Measurements from ENCODE around the gene HECW1.

Gene HECW1

DNA sequence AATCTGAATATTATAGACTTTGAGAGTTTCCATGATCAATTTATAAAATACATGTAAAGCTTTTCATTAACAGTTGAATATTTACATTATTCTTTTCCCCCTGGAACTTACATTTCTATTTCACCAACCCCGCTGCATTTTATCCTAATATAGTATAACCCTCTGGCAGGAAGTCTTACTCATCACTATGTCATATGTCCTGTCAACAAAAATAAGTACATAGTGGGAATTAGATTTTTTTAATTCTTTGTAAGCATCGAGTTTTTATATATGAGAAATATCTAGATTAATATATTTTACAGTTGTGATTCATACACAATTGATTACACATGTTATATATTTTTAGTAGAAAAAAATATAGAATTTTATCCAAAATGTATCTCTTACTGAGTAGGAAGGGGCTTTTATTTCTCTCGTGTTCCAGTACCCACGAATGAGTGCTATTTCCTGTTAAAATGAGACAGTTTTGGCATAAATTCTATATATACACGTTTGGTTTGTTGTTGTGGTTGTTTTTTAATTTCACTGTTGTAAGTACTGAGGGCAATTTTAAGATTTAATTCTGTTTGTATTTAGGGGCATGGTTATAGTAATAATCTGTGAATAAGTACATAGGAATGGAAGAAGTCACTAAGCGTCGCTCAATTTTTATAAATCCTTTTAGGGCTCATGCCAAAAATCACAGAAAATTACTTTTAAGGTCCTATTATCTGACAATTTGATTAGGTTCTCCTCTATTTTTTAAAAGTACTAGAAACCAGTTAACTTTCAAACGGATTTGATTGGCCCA, 87.1 kb downstream of the HECW1 start:
- ATAC-seq, result peak; percentile 66
- no peak for TF ChIP-seq ZNF565 (CRISPR knock-in tag; conservative IDR thresholded peaks at IDR 0.05; ENCODE audit: low read depth)
- TF ChIP-seq, protein P1, sequence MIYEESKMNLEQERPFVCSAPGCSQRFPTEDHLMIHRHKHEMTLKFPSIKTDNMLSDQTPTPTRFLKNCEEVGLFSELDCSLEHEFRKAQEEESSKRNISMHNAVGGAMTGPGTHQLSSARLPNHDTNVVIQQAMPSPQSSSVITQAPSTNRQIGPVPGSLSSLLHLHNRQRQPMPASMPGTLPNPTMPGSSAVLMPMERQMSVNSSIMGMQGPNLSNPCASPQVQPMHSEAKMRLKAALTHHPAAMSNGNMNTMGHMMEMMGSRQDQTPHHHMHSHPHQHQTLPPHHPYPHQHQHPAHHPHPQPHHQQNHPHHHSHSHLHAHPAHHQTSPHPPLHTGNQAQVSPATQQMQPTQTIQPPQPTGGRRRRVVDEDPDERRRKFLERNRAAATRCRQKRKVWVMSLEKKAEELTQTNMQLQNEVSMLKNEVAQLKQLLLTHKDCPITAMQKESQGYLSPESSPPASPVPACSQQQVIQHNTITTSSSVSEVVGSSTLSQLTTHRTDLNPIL (CRISPR knock-in tag; IDR thresholded peaks at IDR 0.05; ENCODE audit: low read depth), result no peak
- TF ChIP-seq, protein P2, sequence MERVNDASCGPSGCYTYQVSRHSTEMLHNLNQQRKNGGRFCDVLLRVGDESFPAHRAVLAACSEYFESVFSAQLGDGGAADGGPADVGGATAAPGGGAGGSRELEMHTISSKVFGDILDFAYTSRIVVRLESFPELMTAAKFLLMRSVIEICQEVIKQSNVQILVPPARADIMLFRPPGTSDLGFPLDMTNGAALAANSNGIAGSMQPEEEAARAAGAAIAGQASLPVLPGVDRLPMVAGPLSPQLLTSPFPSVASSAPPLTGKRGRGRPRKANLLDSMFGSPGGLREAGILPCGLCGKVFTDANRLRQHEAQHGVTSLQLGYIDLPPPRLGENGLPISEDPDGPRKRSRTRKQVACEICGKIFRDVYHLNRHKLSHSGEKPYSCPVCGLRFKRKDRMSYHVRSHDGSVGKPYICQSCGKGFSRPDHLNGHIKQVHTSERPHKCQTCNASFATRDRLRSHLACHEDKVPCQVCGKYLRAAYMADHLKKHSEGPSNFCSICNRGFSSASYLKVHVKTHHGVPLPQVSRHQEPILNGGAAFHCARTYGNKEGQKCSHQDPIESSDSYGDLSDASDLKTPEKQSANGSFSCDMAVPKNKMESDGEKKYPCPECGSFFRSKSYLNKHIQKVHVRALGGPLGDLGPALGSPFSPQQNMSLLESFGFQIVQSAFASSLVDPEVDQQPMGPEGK (CRISPR knock-in tag; IDR thresholded peaks at IDR 0.05; ENCODE audit: borderline replicate concordance), result no peak
- no peak for TF ChIP-seq ESRRG (CRISPR knock-in tag; IDR thresholded peaks at IDR 0.05)
- TF ChIP-seq TOX (CRISPR knock-in tag; IDR thresholded peaks at IDR 0.05; ENCODE audit: borderline replicate concordance), result no peak
- no peak for TF ChIP-seq ARNTL (CRISPR knock-in tag; IDR thresholded peaks at IDR 0.05; ENCODE audit: borderline replicate concordance, low read depth)
- TF ChIP-seq ZNF8 (CRISPR knock-in tag; IDR thresholded peaks at IDR 0.05), result no peak
- TF ChIP-seq, protein P3, sequence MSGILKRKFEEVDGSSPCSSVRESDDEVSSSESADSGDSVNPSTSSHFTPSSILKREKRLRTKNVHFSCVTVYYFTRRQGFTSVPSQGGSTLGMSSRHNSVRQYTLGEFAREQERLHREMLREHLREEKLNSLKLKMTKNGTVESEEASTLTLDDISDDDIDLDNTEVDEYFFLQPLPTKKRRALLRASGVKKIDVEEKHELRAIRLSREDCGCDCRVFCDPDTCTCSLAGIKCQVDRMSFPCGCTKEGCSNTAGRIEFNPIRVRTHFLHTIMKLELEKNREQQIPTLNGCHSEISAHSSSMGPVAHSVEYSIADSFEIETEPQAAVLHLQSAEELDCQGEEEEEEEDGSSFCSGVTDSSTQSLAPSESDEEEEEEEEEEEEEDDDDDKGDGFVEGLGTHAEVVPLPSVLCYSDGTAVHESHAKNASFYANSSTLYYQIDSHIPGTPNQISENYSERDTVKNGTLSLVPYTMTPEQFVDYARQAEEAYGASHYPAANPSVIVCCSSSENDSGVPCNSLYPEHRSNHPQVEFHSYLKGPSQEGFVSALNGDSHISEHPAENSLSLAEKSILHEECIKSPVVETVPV (CRISPR knock-in tag; IDR thresholded peaks at IDR 0.05), result no peak
- TF ChIP-seq PPARA (CRISPR knock-in tag; IDR thresholded peaks at IDR 0.05; ENCODE audit: borderline replicate concordance), result no peak
- TF ChIP-seq, protein P4, sequence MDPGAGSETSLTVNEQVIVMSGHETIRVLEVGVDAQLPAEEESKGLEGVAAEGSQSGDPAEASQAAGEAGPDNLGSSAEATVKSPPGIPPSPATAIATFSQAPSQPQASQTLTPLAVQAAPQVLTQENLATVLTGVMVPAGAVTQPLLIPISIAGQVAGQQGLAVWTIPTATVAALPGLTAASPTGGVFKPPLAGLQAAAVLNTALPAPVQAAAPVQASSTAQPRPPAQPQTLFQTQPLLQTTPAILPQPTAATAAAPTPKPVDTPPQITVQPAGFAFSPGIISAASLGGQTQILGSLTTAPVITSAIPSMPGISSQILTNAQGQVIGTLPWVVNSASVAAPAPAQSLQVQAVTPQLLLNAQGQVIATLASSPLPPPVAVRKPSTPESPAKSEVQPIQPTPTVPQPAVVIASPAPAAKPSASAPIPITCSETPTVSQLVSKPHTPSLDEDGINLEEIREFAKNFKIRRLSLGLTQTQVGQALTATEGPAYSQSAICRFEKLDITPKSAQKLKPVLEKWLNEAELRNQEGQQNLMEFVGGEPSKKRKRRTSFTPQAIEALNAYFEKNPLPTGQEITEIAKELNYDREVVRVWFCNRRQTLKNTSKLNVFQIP (CRISPR knock-in tag; IDR thresholded peaks at IDR 0.05; ENCODE audit: borderline replicate concordance, low read depth), result no peak
- TF ChIP-seq TCF4 (CRISPR knock-in tag; IDR thresholded peaks at IDR 0.05; ENCODE audit: borderline replicate concordance), result no peak
- no peak for TF ChIP-seq ZFP30 (CRISPR knock-in tag; IDR thresholded peaks at IDR 0.05)
- TF ChIP-seq SNAI2 (CRISPR knock-in tag; IDR thresholded peaks at IDR 0.05), result no peak
- no peak for TF ChIP-seq CSDC2 (CRISPR knock-in tag; IDR thresholded peaks at IDR 0.05)
- TF ChIP-seq RARB (CRISPR knock-in tag; IDR thresholded peaks at IDR 0.05), result no peak
- no peak for TF ChIP-seq GLIS3 (CRISPR knock-in tag; IDR thresholded peaks at IDR 0.05)
- no peak for TF ChIP-seq ZNF70 (CRISPR knock-in tag; IDR thresholded peaks at IDR 0.05)
- TF ChIP-seq BACH2 (CRISPR knock-in tag; IDR thresholded peaks at IDR 0.05; ENCODE audit: borderline replicate concordance), result no peak
- TF ChIP-seq ZC3H10 (CRISPR knock-in tag; IDR thresholded peaks at IDR 0.05), result no peak

DNA sequence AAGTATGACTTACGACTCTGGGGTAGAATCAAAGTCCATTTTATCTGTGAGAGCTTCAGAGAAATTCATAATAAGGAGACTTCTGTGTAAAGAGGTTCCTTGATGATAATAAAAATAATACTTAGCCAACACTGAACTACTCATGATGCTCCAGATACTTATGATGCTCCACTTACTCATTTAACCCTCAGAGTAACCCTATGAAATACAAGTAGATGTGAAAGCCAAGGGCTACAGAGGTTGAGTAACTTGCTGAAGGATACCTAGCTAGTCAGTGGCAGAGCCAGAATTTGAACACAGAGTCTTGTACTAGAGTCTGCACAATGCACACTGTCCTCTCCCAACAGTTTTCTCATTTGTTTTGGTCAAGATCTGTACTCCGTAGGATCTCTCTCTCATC, 89.5 kb downstream of the HECW1 start:
- no peak for ATAC-seq
- TF ChIP-seq, protein P3 (CRISPR knock-in tag; IDR thresholded peaks at IDR 0.05), result no peak
- TF ChIP-seq CSDC2 (CRISPR knock-in tag; IDR thresholded peaks at IDR 0.05) (no peak), OSR1 (CRISPR knock-in tag; IDR thresholded peaks at IDR 0.05) (no peak), ARNTL (CRISPR knock-in tag; IDR thresholded peaks at IDR 0.05; ENCODE audit: borderline replicate concordance, low read depth) (no peak), ZNF70 (CRISPR knock-in tag; IDR thresholded peaks at IDR 0.05) (no peak)
- TF ChIP-seq, protein P2 (CRISPR knock-in tag; IDR thresholded peaks at IDR 0.05; ENCODE audit: borderline replicate concordance), result no peak
- TF ChIP-seq, protein P5, sequence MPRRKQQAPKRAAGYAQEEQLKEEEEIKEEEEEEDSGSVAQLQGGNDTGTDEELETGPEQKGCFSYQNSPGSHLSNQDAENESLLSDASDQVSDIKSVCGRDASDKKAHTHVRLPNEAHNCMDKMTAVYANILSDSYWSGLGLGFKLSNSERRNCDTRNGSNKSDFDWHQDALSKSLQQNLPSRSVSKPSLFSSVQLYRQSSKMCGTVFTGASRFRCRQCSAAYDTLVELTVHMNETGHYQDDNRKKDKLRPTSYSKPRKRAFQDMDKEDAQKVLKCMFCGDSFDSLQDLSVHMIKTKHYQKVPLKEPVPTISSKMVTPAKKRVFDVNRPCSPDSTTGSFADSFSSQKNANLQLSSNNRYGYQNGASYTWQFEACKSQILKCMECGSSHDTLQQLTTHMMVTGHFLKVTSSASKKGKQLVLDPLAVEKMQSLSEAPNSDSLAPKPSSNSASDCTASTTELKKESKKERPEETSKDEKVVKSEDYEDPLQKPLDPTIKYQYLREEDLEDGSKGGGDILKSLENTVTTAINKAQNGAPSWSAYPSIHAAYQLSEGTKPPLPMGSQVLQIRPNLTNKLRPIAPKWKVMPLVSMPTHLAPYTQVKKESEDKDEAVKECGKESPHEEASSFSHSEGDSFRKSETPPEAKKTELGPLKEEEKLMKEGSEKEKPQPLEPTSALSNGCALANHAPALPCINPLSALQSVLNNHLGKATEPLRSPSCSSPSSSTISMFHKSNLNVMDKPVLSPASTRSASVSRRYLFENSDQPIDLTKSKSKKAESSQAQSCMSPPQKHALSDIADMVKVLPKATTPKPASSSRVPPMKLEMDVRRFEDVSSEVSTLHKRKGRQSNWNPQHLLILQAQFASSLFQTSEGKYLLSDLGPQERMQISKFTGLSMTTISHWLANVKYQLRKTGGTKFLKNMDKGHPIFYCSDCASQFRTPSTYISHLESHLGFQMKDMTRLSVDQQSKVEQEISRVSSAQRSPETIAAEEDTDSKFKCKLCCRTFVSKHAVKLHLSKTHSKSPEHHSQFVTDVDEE (CRISPR knock-in tag; IDR thresholded peaks at IDR 0.05), result no peak
- TF ChIP-seq, protein P1 (CRISPR knock-in tag; IDR thresholded peaks at IDR 0.05; ENCODE audit: low read depth), result no peak

Data from SK-N-SH treated with all-trans-retinoic acid at 6 μM for 48 hours (cell line).